ENCODE measurements around the gene FEM1B. TPM values are rescaled to one million over a fixed set of nuclear protein-coding genes. Genes with fewer than 3 reads are reported as not detected.

Gene FEM1B
- total and polyA plus RNA-seq, 2 of the 8 experiments (the other 6 are each of a cell fraction or from before 2014, with no cell fraction given) = 36.1 to 83.8 TPM

DNA sequence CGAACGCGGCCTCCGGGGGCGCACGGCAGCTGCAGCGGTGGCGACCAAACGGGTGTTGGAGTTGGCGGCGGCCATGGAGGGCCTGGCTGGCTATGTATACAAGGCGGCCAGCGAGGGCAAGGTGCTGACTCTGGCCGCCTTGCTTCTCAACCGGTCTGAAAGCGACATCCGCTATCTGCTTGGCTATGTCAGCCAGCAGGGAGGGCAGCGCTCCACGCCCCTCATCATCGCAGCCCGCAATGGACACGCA, 725 bp downstream of the FEM1B start (continued):
- TF ChIP-seq EZH2 (IDR thresholded peaks at IDR 0.05; ENCODE audit: low read depth, low read length, severe bottlenecking) (no peak), SUZ12 (IDR thresholded peaks at IDR 0.05; ENCODE audit: low read length) (no peak), KDM5A (IDR thresholded peaks at IDR 0.05; ENCODE audit: low read length) (no peak), RNF2 (IDR thresholded peaks at IDR 0.05; ENCODE audit: borderline replicate concordance, low read depth, low read length, missing control alignments, poor library complexity, severe bottlenecking) (no peak), SP1 (IDR thresholded peaks at IDR 0.05; ENCODE audit: low read depth, low read length) (no peak), HDAC6 (IDR thresholded peaks at IDR 0.05; ENCODE audit: low read depth, low read length) (no peak), JUN (IDR thresholded peaks at IDR 0.05; ENCODE audit: low read depth, low read length) (no peak), CTBP2 (IDR thresholded peaks at IDR 0.05; ENCODE audit: borderline replicate concordance, insufficient read depth, insufficient read length, low read length) (no peak), KDM4A (IDR thresholded peaks at IDR 0.05; ENCODE audit: low read depth, low read length, severe bottlenecking) (peak; percentile 3), ZNF274 (IDR thresholded peaks at IDR 0.05; ENCODE audit: borderline replicate concordance, extremely low read depth, low read length) (no peak), MAFK (IDR thresholded peaks at IDR 0.05; ENCODE audit: low read depth, low read length) (no peak)
- TF ChIP-seq, protein P1, sequence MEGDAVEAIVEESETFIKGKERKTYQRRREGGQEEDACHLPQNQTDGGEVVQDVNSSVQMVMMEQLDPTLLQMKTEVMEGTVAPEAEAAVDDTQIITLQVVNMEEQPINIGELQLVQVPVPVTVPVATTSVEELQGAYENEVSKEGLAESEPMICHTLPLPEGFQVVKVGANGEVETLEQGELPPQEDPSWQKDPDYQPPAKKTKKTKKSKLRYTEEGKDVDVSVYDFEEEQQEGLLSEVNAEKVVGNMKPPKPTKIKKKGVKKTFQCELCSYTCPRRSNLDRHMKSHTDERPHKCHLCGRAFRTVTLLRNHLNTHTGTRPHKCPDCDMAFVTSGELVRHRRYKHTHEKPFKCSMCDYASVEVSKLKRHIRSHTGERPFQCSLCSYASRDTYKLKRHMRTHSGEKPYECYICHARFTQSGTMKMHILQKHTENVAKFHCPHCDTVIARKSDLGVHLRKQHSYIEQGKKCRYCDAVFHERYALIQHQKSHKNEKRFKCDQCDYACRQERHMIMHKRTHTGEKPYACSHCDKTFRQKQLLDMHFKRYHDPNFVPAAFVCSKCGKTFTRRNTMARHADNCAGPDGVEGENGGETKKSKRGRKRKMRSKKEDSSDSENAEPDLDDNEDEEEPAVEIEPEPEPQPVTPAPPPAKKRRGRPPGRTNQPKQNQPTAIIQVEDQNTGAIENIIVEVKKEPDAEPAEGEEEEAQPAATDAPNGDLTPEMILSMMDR (IDR thresholded peaks at IDR 0.05; ENCODE audit: control extremely low read depth in 1 of 3, insufficient read depth in 1 of 3, low read depth in 1 of 3, low read length in 3 of 3) = peak; percentile 50 to 56 (median 55)
- TF ChIP-seq, protein P2, sequence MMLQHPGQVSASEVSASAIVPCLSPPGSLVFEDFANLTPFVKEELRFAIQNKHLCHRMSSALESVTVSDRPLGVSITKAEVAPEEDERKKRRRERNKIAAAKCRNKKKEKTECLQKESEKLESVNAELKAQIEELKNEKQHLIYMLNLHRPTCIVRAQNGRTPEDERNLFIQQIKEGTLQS (IDR thresholded peaks at IDR 0.05; ENCODE audit: insufficient read depth, low read depth, low read length) = no peak

All from H1 (cell line).